H1 (cell line): ENCODE results near the gene MRTFB. TPM values are rescaled to one million over a fixed set of nuclear protein-coding genes. Genes with fewer than 3 reads are reported as not detected.

ENCODE experiments used
- CTCF ChIA-PET: fragments of 300-600 bp; sonication (Branson Sonifier 250); formaldehyde crosslinking; loops from one replicate; lab custom pipeline; 2021; ENCODE audit not compliant: partially characterized antibody; lab: Charles Lee
- POLR2A ChIA-PET: fragments of 300-600 bp; sonication (Branson Sonifier 250); formaldehyde crosslinking; loops from one replicate; lab custom pipeline; 2021; ENCODE audit warnings: inconsistent platforms; ENCODE audit not compliant: partially characterized antibody; lab: Charles Lee
- DNase-seq, 2 experiments: peaks; one replicate each; pipeline versions ENCODE4 v3.0.0 to v3.0.0-alpha.2; 2010 to 2022; ENCODE audit warnings: low spot score in 2 of 2, low read depth in 1 of 2, mixed read lengths in 1 of 2
- FAIRE-seq: peaks from 2 replicates; lab custom pipeline; 2011; peaks lifted over from hg19 to GRCh38; lab: Jason Lieb, UNC
- H2AFZ ChIP-seq: 2 replicates; pipeline ENCODE4 v1.8.1; 2012; ENCODE audit warnings: low read length, inconsistent platforms
- H2AK5ac ChIP-seq: 2 replicates; pipeline ENCODE4 v1.6.1; 2013; ENCODE audit warnings: low read depth, low read length
- H2BK120ac ChIP-seq: replicated peaks from 2 replicates; pipeline ENCODE3; 2013; ENCODE audit warnings: low read depth, low read length, inconsistent platforms
- H2BK12ac ChIP-seq: 2 replicates; pipeline ENCODE4 v1.6.1; 2013; ENCODE audit warnings: low read depth, low read length
- H2BK15ac ChIP-seq: 2 replicates; pipeline ENCODE4 v1.6.1; 2013; ENCODE audit warnings: low read length
- H2BK20ac ChIP-seq: 2 replicates; pipeline ENCODE4 v1.6.1; 2013; ENCODE audit warnings: low read length
- H2BK5ac ChIP-seq: 2 replicates; pipeline ENCODE4 v1.6.1; 2013; ENCODE audit warnings: low read depth, low read length
- H3K14ac ChIP-seq: 2 replicates; pipeline ENCODE4 v1.6.1; 2013; ENCODE audit warnings: inconsistent platforms; ENCODE audit not compliant: insufficient read length
- H3K18ac ChIP-seq: 2 replicates; pipeline ENCODE4 v1.6.1; 2013; ENCODE audit warnings: low read length; ENCODE audit errors: extremely low read depth
- H3K23ac ChIP-seq: 2 replicates; pipeline ENCODE4 v1.6.1; 2013; ENCODE audit warnings: inconsistent platforms; ENCODE audit not compliant: insufficient read length
- H3K23me2 ChIP-seq: 2 replicates; pipeline ENCODE4 v1.6.1; 2013; ENCODE audit warnings: low read depth, low read length
- H3K27ac ChIP-seq: 2 replicates; pipeline ENCODE4 v1.6.1; 2011; ENCODE audit warnings: low read depth, low read length, inconsistent platforms
- H3K27me3 ChIP-seq, 4 experiments: replicated peaks in 1 of 4; 1 replicate in 1 of 4; 2 replicates in 3 of 4; pipeline versions ENCODE4 v1.6.1 to v1.8.1; 2011 to 2013; ENCODE audit warnings: low read length in 3 of 4, mild to moderate bottlenecking in 3 of 4, inconsistent platforms in 2 of 4, mixed read lengths in 2 of 4, moderate library complexity in 1 of 4; ENCODE audit not compliant: control insufficient read depth in 3 of 4, insufficient read depth in 3 of 4; ENCODE audit errors: extremely low read depth in 1 of 4
- H3K36me3 ChIP-seq, 4 experiments: 2 replicates each; pipeline versions ENCODE4 v1.6.1 to v1.8.1; 2011 to 2013; ENCODE audit warnings: mild to moderate bottlenecking in 4 of 4, low read length in 3 of 4, moderate library complexity in 2 of 4, control low read depth in 1 of 4, inconsistent platforms in 1 of 4; ENCODE audit not compliant: insufficient read depth in 4 of 4, control insufficient read depth in 2 of 4
- H3K4ac ChIP-seq: replicated peaks from 2 replicates; pipeline ENCODE3; 2013; ENCODE audit warnings: low read length, low read depth, mixed read lengths, inconsistent platforms; ENCODE audit not compliant: insufficient read length
- H3K4me1 ChIP-seq, 4 experiments: replicated peaks in 1 of 4; 1 replicate in 1 of 4; 2 replicates in 3 of 4; pipeline versions ENCODE4 v1.6.1 to v1.8.1; 2011 to 2013; ENCODE audit warnings: low read length in 3 of 4, inconsistent platforms in 2 of 4, mixed read lengths in 1 of 4; ENCODE audit not compliant: insufficient read depth in 4 of 4, control insufficient read depth in 3 of 4
- H3K4me2 ChIP-seq, 2 experiments: 2 replicates each; pipeline versions ENCODE4 v1.6.1 to v1.8.1; 2011 to 2013; ENCODE audit warnings: low read depth in 2 of 2, low read length in 2 of 2, control low read depth in 1 of 2, inconsistent platforms in 1 of 2, mild to moderate bottlenecking in 1 of 2; ENCODE audit not compliant: insufficient read depth in 1 of 2
- H3K4me3 ChIP-seq, 4 experiments: fragments of 200-600, 300-600 bp in 1 of 4; sonication (generic), shearing (Covaris generic), sonication (Bioruptor Twin) in 1 of 4; 2 replicates each; pipeline versions ENCODE4 v1.5.1 to v1.8.1; 2011 to 2016; ENCODE audit warnings: low read length in 4 of 4, low read depth in 3 of 4, control low read depth in 2 of 4, inconsistent platforms in 2 of 4, mild to moderate bottlenecking in 2 of 4, mixed read lengths in 1 of 4, moderate library complexity in 1 of 4; ENCODE audit not compliant: insufficient read depth in 2 of 4; ENCODE audit errors: extremely low read depth in 1 of 4
- H3K56ac ChIP-seq: replicated peaks from 2 replicates; pipeline ENCODE3; 2013; ENCODE audit warnings: low read depth, mild to moderate bottlenecking, mixed read lengths, low read length, inconsistent platforms; ENCODE audit not compliant: insufficient read length
- H3K79me1 ChIP-seq: 2 replicates; pipeline ENCODE4 v1.6.1; 2013; ENCODE audit warnings: low read depth, low read length, control low read depth
- H3K79me2 ChIP-seq, 2 experiments: 2 replicates each; pipeline versions ENCODE4 v1.6.1 to v1.8.1; 2012 to 2013; ENCODE audit warnings: low read length in 2 of 2, mild to moderate bottlenecking in 2 of 2, inconsistent platforms in 1 of 2; ENCODE audit not compliant: insufficient read depth in 2 of 2, control insufficient read depth in 1 of 2
- H3K9ac ChIP-seq, 4 experiments: replicated peaks in 1 of 4; 1 replicate in 1 of 4; 2 replicates in 3 of 4; pipeline versions ENCODE4 v1.6.1 to v1.8.1; 2011 to 2013; ENCODE audit warnings: low read depth in 3 of 4, low read length in 3 of 4, control low read depth in 2 of 4, mild to moderate bottlenecking in 2 of 4, moderate library complexity in 2 of 4, inconsistent platforms in 1 of 4; ENCODE audit errors: extremely low read depth in 1 of 4
- H3K9me3 ChIP-seq, 2 experiments: 2 replicates each; pipeline versions ENCODE4 v1.6.1 to v1.8.1; 2012 to 2013; ENCODE audit warnings: mild to moderate bottlenecking in 2 of 2, moderate library complexity in 2 of 2, control low read depth in 1 of 2, inconsistent platforms in 1 of 2, low read depth in 1 of 2, low read length in 1 of 2, mixed read lengths in 1 of 2; ENCODE audit not compliant: insufficient read depth in 2 of 2
- H4K20me1 ChIP-seq, 2 experiments: replicated peaks in 1 of 2; 2 replicates each; pipeline versions ENCODE3 to v1.8.1; 2011 to 2013; ENCODE audit warnings: inconsistent platforms in 2 of 2, low read length in 2 of 2, mild to moderate bottlenecking in 1 of 2; ENCODE audit not compliant: insufficient read depth in 2 of 2, control insufficient read depth in 1 of 2
- H4K5ac ChIP-seq: 2 replicates; pipeline ENCODE4 v1.6.1; 2013; ENCODE audit warnings: low read length, low read depth, mixed read lengths, inconsistent platforms; ENCODE audit not compliant: insufficient read length
- H4K8ac ChIP-seq: 2 replicates; pipeline ENCODE4 v1.8.0; 2013; ENCODE audit warnings: mild to moderate bottlenecking, moderate library complexity, low read length, inconsistent platforms; ENCODE audit not compliant: insufficient read depth; ENCODE audit errors: extremely low read depth
- H4K91ac ChIP-seq: replicated peaks from 2 replicates; pipeline ENCODE3; 2013; ENCODE audit warnings: low read length, mixed read lengths, inconsistent platforms; ENCODE audit not compliant: insufficient read length
- BRCA1 ChIP-seq: IDR thresholded peaks from 2 replicates; pipeline ENCODE4 v1.6.1; 2012; ENCODE audit warnings: low read depth, low read length, improper control_type of control experiment
- CREB1 ChIP-seq: IDR thresholded peaks from 2 replicates; pipeline ENCODE4 v1.6.1; 2012; ENCODE audit warnings: inconsistent platforms
- EP300 ChIP-seq, 2 experiments: IDR thresholded peaks; 1 replicate in 1 of 2; 2 replicates in 1 of 2; pipeline ENCODE4 v1.6.1; 2011 to 2012; ENCODE audit warnings: low read depth in 2 of 2, low read length in 2 of 2, mild to moderate bottlenecking in 2 of 2, borderline replicate concordance in 1 of 2, inconsistent platforms in 1 of 2, moderate library complexity in 1 of 2
- HDAC6 ChIP-seq: IDR thresholded peaks from one replicate; pipeline ENCODE4 v1.7.1; 2012; ENCODE audit warnings: low read depth, mild to moderate bottlenecking, inconsistent platforms, low read length, moderate library complexity
- KDM5A ChIP-seq: fragments of 200-600 bp; IDR thresholded peaks from 2 replicates; pipeline ENCODE4 v1.7.1; 2012; ENCODE audit warnings: mild to moderate bottlenecking, low read length, inconsistent platforms, mixed read lengths
- NRF1 ChIP-seq: IDR thresholded peaks from 2 replicates; pipeline ENCODE4 v1.6.1; 2011; ENCODE audit warnings: mild to moderate bottlenecking, low read depth, low read length, improper control_type of control experiment
- RBBP5 ChIP-seq: IDR thresholded peaks from 2 replicates; pipeline ENCODE4 v1.7.1; 2012; ENCODE audit warnings: low read depth, mild to moderate bottlenecking, inconsistent platforms, low read length, moderate library complexity, borderline replicate concordance
- RFX5 ChIP-seq: IDR thresholded peaks from 2 replicates; pipeline ENCODE4 v1.6.1; 2011; ENCODE audit warnings: low read depth, low read length, improper control_type of control experiment, borderline replicate concordance
- SIN3A ChIP-seq, 2 experiments: IDR thresholded peaks in 1 of 2; conservative IDR thresholded peaks in 1 of 2; 2 replicates each; pipeline ENCODE4 v1.6.1; 2011 to 2012; ENCODE audit warnings: low read length in 2 of 2, improper control_type of control experiment in 1 of 2, low read depth in 1 of 2, mild to moderate bottlenecking in 1 of 2
- SIRT6 ChIP-seq: IDR thresholded peaks from one replicate; pipeline ENCODE4 v1.7.1; 2012; ENCODE audit warnings: low read length, inconsistent platforms
- TBP ChIP-seq: IDR thresholded peaks from 2 replicates; pipeline ENCODE4 v1.6.1; 2011; ENCODE audit warnings: low read depth, low read length, improper control_type of control experiment
- ZNF274 ChIP-seq: IDR thresholded peaks from 2 replicates; pipeline ENCODE4 v1.7.0; 2012; ENCODE audit warnings: low read length, borderline replicate concordance; ENCODE audit errors: extremely low read depth
- WGBS, 2 experiments: shearing (Covaris generic) in 1 of 2; methylation state at CpG; one replicate each; pipeline versions ENCODE4 v1.1.6 to v1.1.7; 2013 to 2015; ENCODE audit warnings: low lambda C conversion rate in 2 of 2, mixed read lengths in 2 of 2, inconsistent platforms in 1 of 2, low coverage in 1 of 2, missing lambda C conversion rate in 1 of 2; ENCODE audit not compliant: insufficient replicate concordance in 2 of 2, insufficient coverage in 1 of 2, insufficient read length in 1 of 2; ENCODE audit errors: extremely low coverage in 1 of 2, missing lambda C conversion rate in 1 of 2; 5-methylcytosine and 5-hydroxymethylcytosine counted together
- polyA plus RNA-seq, 7 experiments: library from polyadenylated mRNA; depleted of rRNA in 3 of 7; stranded (reverse) in 5 of 7; unstranded in 2 of 7; fragments of >200 nt in 5 of 7; fragments of 200-250 nt in 2 of 7; gene quantifications; 1 replicate in 5 of 7; 2 replicates in 1 of 7; 4 replicates in 1 of 7; pipeline versions ENCODE4 v1.2.1 to v1.2.3, GENCODE V29; 2011 to 2013; ENCODE audit warnings: missing spikeins in 2 of 7, mixed read lengths in 2 of 7
- total RNA-seq: library from RNA; stranded (reverse); fragmentation: NEBNext Ultra II Directional; extraction: Animal tissue kit (Norgen Biotek cat#: 25700); gene quantifications from 2 replicates; pipeline ENCODE4 v1.2.1, GENCODE V29; 2021

The MRTFB gene
- total and polyA plus RNA-seq, 2 of the 8 experiments (the other 6 are each of a cell fraction or from before 2014, with no cell fraction given): 13.5 to 34.9 TPM

DNA sequence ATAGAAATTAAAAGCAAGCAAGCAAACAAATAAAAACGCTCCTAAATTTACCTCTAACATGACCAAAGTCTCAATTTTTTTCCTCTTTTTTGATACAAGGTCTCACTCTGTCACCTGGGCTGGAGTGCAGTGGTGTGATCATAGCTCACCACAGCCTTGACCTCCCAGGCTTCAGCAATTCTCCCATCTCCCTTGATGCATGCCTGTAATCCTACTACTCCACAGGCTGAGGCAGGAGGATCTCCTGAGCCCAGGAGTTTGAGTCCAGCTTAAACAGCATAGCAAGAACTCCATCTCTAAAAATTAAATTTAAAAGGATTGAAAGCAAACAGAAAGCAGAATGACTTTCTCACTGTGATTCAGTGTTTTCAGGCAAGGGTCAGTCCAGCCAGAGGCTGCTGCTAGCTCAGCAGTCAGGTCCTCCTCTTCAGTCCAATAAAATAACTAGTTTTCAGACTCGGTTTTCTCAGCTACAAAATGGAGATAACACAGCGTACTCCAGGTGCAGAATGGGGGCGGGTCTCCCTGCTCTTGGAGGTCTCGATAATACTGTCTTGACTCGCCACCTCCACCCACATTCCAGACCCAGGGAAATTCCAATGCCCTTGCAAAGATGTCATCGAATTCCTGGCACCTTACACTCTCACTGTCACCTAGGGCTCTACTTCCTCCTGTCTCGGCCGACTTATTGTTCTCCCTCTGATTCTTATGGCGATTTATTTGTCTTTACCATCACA lies 20.7 kb upstream of the MRTFB start:
- Histone ChIP-seq H3K23me2 (peaks cover 7% of the 10 kb centered on the region), H2BK5ac (peak overlapping the region; percentile 94), H3K9me3 (no peaks in the 10 kb centered on the region), H2BK12ac (peak overlapping the region; percentile 100), H2AFZ (peak overlapping the region; percentile 59; the same call in 1 of the 2 replicates), H3K79me2 (no peaks in the 10 kb centered on the region), H3K4ac (no peak overlapping the region), H2BK20ac (peak overlapping the region; percentile 99; the same call in 1 of the 2 replicates), H3K56ac (no peak overlapping the region), H3K14ac (no peak overlapping the region), H4K91ac (peak overlapping the region; percentile 95), H2BK15ac (no peak overlapping the region), H4K8ac (no peak overlapping the region), H2BK120ac (peak overlapping the region; percentile 6), H2AK5ac (peak overlapping the region; percentile 100; the same call in 1 of the 2 replicates), H4K5ac (peak overlapping the region; percentile 15), H3K18ac (peak overlapping the region; percentile 9; the same call in 1 of the 2 replicates), H3K79me1 (no peaks in the 10 kb centered on the region), H3K4me3 (peak overlapping the region in 1 of 4 experiments; percentile 32; a peak in 2 of 8 replicates), H3K4me1 (peaks cover 4 to 8% (median 6%) of the 10 kb centered on the region in 4 experiments; a peak in 6 of 7 replicates), H3K23ac (no peak overlapping the region), H3K27ac (no peak overlapping the region), H3K9ac (peak overlapping the region in 1 of 4 experiments; percentile 63; a peak in 2 of 7 replicates), H4K20me1 (peaks cover 0 to 2% of the 10 kb centered on the region in 2 experiments), H3K27me3 (no peaks in the 10 kb centered on the region), H3K4me2 (peak overlapping the region; percentile 41 to 86), H3K36me3 (no peaks in the 10 kb centered on the region)
- 34% methylated on average over 10 of the region's 10 CpGs; no CpG with 5 or more reads in 1 of the 2 experiments for WGBS, 2 experiments
- peak; percentile 68 for FAIRE-seq
- DNase-seq: peak; percentile 57 to 84
- CTCF ChIA-PET: interaction anchor here (0.9 kb wide), 1 partner anchor 11 kb away, joined by 3 read pairs; no protein-coding TSS in a partner anchor
- POLR2A ChIA-PET: interaction anchor here (0.9 to 1.3 kb wide), 2 partner anchors 12 to 20 kb away, joined by 4 read pairs; no protein-coding TSS in a partner anchor
- TF ChIP-seq SIN3A (conservative IDR thresholded peaks at IDR 0.05 in 1 of 2, IDR thresholded peaks at IDR 0.05 in 1 of 2; ENCODE audit: low read depth in 1 of 2, low read length in 2 of 2) (no peak; a peak in 1 of 4 replicates), RFX5 (no peak), TBP (no peak), HDAC6 (no peak), RBBP5 (no peak), EP300 (IDR thresholded peaks at IDR 0.05; ENCODE audit: borderline replicate concordance in 1 of 2, low read depth in 2 of 2, low read length in 2 of 2) (peak in 1 of 2 experiments; percentile 29; a peak in 1 of 3 replicates), BRCA1 (no peak), SIRT6 (no peak), CREB1 (no peak), ZNF274 (no peak), NRF1 (no peak), KDM5A (no peak)
